HG03025 (cell line): ENCODE data around the gene ZNF423.

Experiments
- ATAC-seq: cut with Tn5 transposase; IDR thresholded peaks from one replicate; pipeline ENCODE4 v1.9.1; 2021; ENCODE audit warnings: mild to moderate bottlenecking, moderate library complexity; ENCODE audit not compliant: unreplicated experiment, low FRiP score

Gene ZNF423

DNA sequence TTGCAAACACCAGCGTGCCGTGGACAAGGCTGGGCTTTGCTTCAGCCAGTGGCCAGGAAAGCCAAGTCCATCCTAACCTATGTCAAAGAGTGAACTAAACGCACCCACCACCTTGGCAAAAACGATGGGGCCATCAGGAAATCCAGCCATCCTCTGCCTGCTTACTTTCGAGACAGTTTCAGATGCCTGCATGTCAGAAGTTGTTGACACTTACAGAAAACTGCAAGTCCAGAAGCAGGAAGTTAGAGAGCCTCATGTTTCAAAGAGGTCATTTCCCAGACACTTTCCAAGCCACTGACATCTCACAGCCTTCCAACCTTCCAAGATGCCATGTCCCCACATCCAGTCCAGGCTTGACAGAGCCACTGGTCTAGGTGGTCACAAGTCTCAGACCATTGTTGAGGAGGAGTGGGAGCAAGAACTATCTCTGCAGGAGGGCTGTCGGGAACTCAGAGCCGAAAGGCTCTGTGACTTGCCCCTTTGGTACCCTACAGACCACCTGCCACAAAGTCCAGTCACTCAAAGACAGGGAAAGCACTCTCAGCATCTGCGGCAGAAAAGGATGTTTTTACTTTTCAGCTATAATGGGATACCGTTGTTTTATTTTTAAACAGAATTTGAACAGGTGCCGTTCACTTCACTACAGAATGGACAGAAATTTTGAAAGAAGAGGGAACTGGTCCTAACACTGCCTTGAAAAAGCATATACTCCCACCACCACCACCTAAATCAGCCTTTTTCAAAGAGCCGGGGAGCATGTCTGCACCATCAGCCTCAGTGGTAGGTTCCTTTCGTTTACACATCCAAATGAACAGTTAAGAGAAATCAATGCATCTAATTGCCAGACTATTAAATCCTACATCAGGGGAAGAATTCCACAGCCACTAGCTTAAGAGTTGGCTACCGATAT lies 5.1 kb downstream of the ZNF423 start:
- no peak for ATAC-seq

DNA sequence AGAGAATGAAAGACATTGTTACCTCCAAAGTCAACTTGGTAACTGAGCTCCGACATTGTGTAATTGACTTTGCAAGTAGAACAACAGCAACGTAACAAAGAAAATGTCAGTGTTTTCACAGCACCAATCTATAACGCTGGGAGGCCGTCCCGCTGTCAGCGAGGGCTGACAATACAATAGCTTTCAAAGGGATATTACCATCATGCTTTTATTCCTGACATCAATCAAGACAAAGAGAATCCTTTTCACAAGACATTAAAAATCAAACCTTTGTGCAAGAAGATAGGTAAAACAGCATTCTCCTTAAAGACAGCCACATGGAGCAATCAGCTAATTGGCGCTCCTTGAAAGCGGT lies 6.2 kb downstream of the ZNF423 start:
- no peak for ATAC-seq

DNA sequence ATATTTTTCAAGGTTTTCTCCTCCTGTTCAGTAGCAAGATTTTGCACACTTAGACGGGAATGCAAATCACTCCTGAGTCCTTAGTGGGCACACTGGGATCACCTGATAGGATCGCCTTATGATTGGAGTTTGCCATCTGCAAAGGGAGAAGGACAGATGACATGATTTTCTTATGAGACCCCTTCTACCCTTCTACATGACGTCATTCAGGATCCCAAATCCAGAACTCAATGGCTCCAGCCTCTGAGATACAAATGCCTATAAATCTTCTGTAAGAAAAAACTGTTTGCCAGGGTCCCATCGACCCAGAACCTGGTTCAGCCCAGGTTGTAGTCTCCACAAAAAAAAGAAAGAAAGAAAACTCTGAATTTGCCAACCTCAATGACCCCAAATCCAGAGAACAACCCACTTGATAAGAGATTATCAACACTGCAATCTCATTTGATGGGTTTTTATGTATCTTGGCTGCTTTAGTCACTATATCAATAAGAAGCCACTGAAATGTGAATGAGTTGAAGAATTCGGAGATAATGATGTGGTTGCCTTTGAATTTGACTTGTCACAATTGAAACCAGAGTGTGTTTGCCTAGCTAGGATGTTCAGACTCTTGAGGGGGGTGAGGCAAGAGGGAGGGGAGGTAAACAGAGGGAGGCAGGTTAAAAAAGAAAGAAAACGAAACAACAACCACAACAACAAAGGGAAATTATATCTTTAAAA lies 6.7 kb downstream of the ZNF423 start:
- ATAC-seq: no peak

DNA sequence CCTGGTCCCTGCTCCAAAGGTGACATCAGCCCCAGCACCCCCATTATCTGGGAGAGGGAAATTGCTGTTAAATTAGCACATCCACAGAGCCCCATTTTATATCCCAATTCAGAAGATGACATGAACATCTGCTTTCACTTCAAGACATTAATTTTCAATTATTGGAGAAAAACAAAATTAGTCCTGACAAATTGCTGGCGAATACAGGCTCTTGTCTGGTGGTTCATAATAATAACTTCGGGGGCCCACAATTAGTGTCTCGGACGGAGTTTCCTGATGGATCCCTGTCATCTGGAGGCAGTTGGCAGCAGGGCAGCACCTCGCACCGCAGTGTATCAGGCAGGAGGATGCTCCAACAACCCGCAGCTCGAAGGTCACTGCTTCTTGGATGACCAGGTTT lies 7.4 kb downstream of the ZNF423 start:
- no peak for ATAC-seq

DNA sequence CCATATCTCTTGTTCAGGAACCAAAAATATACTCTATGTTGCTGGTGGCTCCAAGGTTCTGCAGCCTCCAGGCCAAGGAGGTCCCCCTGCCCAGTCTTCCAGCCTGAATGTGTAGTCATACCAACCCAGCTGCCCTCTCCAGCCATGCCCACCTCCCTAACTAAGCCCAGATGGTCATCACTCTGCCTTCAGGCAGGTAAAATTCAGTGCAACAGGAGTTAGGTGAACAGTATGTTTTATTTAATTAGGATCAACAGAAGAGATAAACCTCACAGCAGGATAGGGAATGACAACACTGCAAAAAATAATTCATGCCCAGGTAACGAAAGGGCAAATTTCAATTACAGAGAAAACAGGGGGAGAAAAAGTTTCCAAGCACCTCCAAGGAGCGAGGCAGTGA lies 9.1 kb downstream of the ZNF423 start:
- no peak for ATAC-seq

DNA sequence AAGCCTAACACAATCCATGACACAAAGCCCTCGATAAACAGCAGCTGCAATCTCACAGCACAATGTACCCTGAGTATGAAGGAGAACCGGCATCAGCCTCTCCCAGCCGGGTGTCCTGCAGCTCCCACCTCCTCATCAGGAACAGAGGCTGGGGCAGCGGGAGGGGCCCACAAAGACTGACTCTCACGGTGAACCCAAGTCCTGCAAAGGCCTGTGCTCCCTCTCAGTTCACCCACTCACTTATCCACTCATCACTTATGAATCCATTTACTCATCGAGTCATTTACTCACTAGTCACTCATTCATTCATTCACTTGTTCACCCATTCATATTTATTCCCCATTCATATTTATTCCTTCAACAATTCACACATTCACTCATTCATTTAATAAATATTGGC lies 11.6 kb downstream of the ZNF423 start:
- no peak for ATAC-seq

DNA sequence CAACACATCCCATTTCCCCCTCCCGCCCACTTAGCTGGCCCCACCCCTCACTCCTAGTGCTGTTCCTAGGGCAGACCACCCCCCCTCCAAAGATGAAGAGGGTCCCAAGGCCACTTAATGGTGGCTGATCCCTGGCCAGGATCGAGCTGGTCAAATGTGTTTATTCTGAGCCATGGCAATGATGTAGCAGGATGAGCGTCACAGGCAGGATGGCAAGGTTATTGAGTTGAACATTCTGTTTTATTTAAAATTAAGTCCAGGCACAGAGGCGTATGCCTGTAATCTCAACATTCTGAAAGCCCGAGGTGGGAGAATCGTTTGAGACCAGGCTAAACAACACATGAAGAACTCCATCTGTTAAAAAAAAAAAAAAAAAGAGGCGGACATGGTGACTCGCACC lies 12.2 kb downstream of the ZNF423 start:
- no peak for ATAC-seq

DNA sequence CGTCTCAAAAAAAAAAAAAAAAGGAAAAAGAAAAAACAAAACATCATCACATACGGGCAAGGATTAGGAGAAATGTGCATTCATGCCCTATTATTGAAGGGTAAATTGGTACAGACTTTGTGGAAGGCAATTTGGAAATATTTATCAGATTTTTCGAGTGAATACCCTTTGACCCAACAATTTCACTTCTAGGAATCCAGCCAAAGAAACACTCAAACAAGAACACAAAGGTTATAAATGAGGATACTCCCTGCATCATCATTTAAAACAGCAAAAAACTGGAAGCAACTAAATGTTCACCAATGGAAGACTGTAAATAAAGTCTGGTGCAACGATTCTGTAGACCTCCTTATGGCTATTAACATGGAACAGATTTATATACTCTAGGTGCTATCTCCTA lies 12.9 kb downstream of the ZNF423 start:
- ATAC-seq: no peak

DNA sequence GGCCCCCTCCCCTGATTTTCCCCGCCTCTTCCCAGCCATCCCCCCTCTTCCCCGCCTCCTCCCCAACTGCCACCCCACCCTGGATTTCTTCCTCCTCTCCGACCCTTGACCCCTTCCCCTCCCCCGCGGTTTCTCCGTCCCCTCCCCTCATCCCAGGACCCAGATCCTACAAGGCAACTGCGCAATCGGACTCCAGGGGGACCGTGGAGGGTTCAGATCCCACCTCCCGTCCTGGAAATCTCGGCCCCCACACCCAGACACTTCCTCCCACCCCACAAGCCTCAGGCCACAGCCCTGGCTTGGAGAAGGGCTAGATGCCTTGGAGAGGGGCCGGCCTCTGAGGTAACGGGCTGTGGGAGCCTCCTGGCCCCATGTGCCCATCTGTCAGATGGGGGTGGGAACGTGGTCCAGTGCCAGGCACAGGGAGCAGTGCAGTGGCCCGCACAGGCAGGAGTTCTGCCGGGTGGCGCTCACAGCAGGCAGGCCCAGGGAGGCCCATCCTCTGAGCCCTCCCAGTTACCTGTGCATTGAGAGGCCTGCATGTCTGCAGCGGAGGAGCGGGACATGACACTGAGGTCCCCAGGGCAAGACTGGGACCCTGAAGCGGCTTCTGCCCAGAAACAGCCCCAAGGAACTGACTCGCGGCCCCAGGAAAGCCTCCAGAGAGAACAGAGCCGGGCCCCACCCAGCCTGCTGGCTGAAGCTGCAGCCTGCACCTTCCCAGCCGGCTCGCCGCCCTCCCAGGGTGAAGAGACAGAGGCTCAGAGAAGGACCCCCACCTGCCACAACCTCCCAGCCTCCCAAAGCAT lies 16.7 kb downstream of the ZNF423 start:
- no peak for ATAC-seq

DNA sequence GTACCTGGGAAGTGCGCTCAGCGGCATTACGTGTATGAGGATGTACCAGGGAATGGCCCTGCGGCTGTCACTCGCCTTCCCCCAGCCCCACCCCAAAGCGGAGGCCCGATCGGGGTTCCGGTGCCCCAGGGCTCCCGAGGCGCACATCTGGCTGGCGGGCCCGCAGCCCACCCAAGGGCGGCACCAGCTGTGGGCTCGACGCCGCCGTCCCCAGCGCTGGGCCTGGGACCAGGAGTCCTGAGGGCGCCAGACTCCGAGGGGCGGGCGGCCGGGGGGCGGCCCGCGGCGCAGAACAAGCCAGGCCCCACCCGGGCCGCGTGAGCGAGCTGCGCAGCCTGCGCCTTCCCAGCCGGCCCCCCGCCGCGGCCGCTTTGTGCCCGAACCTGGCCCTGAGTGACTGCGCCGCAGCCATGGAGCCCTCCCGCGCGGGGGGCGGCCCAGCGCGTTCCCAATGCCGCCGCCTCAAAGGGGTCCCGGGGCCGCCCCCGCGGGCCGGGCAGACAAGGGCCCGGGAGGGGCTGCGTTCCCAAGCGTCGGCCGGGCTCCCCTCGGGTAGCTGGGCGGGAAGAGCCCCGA lies 17.4 kb downstream of the ZNF423 start:
- ATAC-seq: no peak

DNA sequence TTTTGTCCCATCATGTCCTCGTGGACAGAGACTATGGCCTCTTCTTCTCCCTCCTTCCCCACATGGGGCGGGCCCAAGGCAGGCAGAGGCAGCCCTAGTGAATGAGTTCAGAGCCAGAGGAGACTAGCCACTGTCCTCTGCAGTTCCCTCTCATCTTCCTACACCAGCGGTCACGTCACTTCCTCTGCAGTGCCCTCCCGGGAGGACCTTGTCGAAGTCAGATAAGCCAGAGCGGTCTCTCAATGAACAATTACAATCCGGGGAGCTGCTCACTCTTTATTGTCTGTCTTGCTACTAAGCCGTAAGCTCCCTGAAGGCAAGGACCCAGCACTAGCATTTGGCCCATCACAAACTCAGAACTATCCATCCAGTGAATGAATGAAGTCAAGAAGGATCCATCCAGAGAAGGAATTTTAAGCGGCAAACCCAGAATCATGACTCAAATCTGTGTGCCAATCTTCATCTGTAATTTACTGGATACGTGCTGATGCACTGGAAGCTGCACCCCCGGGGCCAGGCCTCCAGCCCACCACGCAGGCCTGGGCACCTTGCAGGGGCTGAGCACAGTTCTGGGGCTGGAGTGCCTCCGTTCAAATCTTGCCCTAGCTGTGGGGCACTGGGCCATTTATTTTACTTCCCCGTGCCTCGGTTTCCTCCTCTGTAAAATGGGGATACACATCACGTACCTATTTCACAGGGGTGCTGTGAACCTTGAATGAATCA lies 18.1 kb downstream of the ZNF423 start:
- no peak for ATAC-seq

DNA sequence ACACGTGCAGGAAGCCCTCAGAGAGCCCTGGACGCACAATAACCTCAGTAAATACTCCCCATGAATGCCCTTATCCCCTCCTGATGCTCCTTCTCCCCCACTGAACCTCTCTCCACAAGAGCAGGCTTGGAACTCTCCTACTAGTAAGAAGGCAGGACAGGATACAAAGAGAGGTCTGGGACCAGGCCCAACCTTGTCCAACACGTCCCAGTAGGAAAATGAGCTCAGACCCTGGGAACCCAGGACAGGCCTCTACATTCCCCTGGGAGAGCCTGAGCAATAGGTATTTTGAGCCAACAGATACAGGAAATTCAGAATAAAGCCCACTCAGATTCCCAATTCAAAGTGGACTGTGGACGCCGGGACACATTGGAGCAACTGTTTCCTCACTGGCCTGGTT lies 19.2 kb downstream of the ZNF423 start:
- no peak for ATAC-seq

DNA sequence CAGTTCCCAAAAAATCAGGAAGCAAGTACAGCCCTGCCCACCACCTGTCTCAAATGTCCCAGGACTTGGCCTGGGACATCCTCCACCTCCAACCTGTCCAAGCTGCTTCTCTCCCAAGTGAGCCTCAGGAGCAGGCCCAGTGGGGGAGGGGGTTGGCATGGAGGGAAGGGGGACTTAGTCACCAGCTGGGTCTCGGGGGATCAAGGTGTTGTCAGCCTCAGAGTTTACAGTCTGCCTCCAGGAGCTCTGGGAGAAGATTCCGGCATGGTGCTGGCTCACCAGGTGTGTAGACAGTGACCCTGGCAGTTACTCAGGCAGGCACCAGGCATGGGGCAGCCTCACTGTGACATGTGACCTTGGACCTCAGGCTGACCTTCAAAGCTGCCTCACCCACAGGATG lies 19.7 kb downstream of the ZNF423 start:
- no peak for ATAC-seq

DNA sequence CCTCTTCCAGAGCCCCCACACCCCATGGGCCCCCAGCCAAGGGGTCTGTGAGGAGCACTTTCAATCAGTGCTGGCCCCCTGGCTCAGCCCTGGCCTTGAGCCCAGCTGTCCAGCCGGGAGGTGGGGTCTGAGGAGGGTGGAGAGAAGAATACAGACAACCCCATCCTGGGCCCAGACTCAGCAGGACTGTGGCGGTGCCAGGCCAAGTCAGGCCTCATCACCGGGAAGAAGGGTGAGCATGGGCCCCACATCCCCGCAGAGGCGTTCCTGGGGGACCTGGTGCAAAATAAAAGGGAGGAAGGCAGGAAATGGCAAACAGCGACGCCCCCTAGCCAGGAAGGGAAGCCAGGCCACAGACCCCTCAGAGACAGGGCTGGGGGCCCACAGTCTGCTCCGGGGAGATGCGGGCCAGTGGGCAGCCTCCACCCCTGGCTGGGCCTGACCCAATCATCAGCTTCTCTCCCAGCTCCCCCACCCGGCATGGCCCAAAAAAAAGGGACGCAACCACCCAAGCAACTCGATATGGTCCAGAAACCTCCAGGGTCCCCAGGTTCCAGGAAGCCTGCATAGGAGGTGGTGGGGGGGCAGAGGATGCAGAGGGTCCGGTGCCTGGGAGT lies 20.6 kb downstream of the ZNF423 start:
- no peak for ATAC-seq

DNA sequence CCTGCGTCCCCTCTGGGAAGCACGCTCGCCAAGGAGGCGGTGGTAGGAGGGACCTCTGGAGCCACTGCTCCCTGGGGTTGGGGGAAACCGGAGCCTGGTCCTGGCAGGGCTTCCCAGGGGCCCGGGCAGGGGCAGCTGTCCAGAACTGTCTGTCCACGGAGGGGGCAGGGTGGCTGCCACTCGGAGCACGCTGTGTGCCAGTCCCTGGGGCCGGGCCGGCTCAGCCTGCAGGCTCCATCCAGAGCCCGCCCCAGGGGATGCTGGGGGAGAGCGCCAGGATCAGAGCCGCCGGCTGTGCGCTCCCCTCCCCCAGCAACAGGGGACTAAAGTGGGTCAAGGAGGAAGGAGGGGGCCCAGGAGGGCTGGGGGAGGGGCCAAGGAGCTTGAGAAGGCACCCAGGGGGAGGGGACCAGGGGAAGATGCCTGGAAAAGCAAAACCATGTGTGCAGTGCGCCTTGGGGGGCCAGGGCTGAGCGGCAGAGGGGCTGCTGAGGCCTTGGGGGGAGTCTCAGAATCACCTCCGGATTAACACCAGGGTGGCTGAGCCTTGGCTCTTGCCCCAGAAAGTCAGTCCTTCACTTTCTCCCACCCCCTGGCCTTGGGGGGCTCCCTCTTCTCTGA lies 21.3 kb downstream of the ZNF423 start:
- no peak for ATAC-seq

DNA sequence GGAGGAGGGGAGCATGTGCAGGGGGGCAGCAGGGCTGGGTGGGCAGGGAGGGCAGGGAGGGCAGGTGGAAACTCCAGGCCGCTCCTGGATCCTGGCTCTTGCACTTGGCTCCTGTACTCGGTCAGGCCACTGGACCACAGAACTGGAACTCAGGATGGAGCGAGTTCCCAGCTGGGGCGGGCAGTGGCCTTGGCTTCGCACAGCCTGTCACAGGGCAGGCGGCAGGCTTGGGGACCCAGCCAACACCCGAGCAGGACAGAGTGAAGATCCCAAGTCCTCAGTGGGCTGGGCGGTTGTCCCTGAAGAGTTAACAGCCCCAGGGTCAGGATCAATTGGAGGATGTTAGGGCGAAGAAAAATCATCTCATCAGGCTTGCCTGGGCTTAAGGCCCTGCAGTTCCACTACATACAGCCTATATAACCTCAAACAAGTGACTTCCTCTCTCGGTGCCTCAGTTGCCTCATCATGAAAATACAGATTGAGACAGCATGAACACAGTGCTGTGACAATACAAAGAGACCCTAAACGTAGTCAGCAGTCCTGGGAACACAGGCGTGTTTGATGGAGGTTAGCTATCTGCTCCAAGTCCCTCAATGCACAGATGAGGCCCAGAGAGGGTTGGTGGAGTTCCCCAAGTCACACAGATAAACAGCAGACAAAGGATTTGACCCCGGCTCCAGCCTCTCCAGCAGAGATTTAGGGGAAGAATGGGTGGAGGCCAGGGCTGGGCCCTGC lies 21.9 kb downstream of the ZNF423 start:
- no peak for ATAC-seq

DNA sequence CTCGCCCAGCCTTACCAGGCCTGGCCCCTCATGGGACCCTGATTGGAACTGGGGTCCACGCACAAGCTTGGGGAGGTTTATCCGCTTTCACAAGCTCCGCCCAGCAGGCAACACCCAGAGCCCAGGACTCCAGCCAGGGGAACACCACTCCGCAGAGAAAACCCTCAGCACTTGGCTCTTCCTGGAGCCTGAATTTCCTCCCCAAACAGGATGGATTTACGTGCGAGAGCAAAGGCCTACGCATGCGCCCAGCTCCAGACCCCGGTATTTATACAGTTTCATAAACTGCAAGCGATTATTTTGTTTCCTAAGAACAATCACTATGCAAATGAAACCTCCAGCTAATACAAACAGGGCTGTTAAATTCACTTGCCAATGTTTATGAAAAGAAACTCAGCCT lies 22.8 kb downstream of the ZNF423 start:
- no peak for ATAC-seq

DNA sequence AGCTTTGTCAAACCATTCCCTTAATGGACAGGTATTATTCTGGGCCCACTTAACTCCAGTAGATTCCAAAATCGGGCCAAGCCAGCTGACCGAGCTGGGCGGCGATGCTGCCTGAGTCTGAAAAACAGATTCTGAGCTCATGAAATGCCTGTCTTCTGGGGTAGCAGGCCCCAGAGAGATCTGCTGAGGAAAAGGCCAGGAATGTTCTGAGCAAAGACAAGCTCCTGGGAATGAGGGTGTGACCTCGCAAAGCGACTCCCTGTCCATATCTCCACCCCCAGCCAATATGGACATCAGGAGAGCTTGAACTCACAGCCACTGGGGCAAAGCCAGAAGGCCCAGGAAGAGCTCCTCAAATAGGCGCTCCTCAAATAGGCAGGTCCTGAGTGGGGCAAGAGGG lies 23.7 kb downstream of the ZNF423 start:
- no peak for ATAC-seq

DNA sequence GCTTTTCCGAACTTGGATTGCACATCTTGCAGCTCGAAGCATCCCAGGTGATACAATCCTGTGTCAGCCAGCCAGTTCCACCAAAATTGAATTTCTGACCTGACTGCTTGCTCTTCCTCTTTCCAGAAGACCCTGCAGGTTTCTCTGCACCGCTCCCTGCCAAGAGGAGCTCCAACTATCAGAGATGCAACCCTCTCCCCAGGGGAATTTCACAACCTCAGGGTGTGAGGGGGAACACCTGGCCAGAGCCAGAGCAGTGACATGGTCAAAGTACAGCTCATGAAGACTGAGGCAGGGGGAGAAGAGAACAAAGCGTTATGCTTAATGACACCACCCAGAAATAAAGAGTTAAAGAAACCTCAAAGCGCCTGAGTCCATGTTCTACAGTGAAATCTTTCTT lies 25.0 kb downstream of the ZNF423 start:
- ATAC-seq: no peak
